ENCODE results near the gene RAD51AP1. TPM values are rescaled to one million over a fixed set of nuclear protein-coding genes. Genes with fewer than 3 reads are reported as not detected.

The RAD51AP1 gene
- total and polyA plus RNA-seq, 2 of the 8 experiments (the other 6 are each of a cell fraction or from before 2014, with no cell fraction given) = 29.7 to 48.3 TPM

DNA sequence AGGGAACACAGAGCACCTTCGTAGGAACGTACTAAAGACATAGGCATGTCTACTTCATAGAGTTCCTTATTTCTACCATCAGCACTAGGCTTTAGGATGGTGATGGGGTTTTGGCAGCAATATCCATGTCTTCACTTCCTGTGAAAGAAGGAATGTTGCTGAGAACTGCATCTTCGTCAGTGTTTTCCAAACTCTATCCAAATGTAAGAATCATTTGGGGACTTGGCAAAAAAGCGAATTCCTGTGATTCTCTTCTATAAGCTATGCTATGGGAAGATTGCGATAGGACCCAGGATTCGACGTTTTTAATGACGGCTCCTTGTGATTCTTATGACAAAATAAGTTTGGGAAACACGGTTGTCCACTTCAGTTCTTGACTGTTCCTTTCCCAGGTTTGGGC is 70.4 kb downstream of the RAD51AP1 start:
- Histone ChIP-seq H3K23ac (ENCODE audit: insufficient read length) (no peak overlapping the region), H3K14ac (ENCODE audit: insufficient read length) (no peak overlapping the region), H4K91ac (replicated peaks; ENCODE audit: insufficient read length, low read length) (no peak overlapping the region), H3K4me3 (ENCODE audit: extremely low read depth in 1 of 4, insufficient read depth in 2 of 4, low read depth in 3 of 4, low read length in 4 of 4) (no peak overlapping the region), H4K5ac (ENCODE audit: insufficient read length, low read depth, low read length) (no peak overlapping the region), H3K36me3 (ENCODE audit: control insufficient read depth in 2 of 4, insufficient read depth in 4 of 4, low read length in 3 of 4) (peaks cover 0 to 8% (median 1%) of the 10 kb centered on the region in 4 experiments; a peak in 2 of 8 replicates), H3K27ac (ENCODE audit: low read depth, low read length) (no peak overlapping the region), H2BK20ac (ENCODE audit: low read length) (no peak overlapping the region), H3K79me1 (ENCODE audit: low read depth, low read length) (no peaks in the 10 kb centered on the region), H3K18ac (ENCODE audit: extremely low read depth, low read length) (no peak overlapping the region), H3K9me3 (ENCODE audit: insufficient read depth in 2 of 2, low read depth in 1 of 2, low read length in 1 of 2) (no peaks in the 10 kb centered on the region), H3K4ac (replicated peaks; ENCODE audit: insufficient read length, low read depth, low read length) (no peak overlapping the region), H2AFZ (ENCODE audit: low read length) (no peak overlapping the region), H2AK5ac (ENCODE audit: low read depth, low read length) (no peak overlapping the region), H3K27me3 (replicated peaks in 1 of 4; ENCODE audit: control insufficient read depth in 3 of 4, extremely low read depth in 1 of 4, insufficient read depth in 3 of 4, low read length in 3 of 4) (no peaks in the 10 kb centered on the region), H3K23me2 (ENCODE audit: low read depth, low read length) (no peaks in the 10 kb centered on the region), H2BK12ac (ENCODE audit: low read depth, low read length) (no peak overlapping the region), H2BK5ac (ENCODE audit: low read depth, low read length) (no peak overlapping the region), H4K8ac (ENCODE audit: extremely low read depth, insufficient read depth, low read length) (no peak overlapping the region), H4K20me1 (replicated peaks in 1 of 2; ENCODE audit: control insufficient read depth in 1 of 2, insufficient read depth in 2 of 2, low read length in 2 of 2) (no peaks in the 10 kb centered on the region), H2BK120ac (replicated peaks; ENCODE audit: low read depth, low read length) (no peak overlapping the region), H2BK15ac (ENCODE audit: low read length) (no peak overlapping the region), H3K9ac (replicated peaks in 1 of 4; ENCODE audit: extremely low read depth in 1 of 4, low read depth in 3 of 4, low read length in 3 of 4) (no peak overlapping the region), H3K79me2 (ENCODE audit: control insufficient read depth in 1 of 2, insufficient read depth in 2 of 2, low read length in 2 of 2) (0 out of 4 replicates have a peak, but pooled peaks cover 0 to 2% of the 10 kb centered on the region in 2 experiments), H3K4me1 (replicated peaks in 1 of 4; ENCODE audit: control insufficient read depth in 3 of 4, insufficient read depth in 4 of 4, low read length in 3 of 4) (no peaks in the 10 kb centered on the region), H3K4me2 (ENCODE audit: insufficient read depth in 1 of 2, low read depth in 2 of 2, low read length in 2 of 2) (no peak overlapping the region), H3K56ac (replicated peaks; ENCODE audit: insufficient read length, low read depth, low read length) (no peak overlapping the region)
- 88% methylated on average over 9 of the region's 9 CpGs; no CpG with 5 or more reads in 1 of the 2 experiments for WGBS, 2 experiments (ENCODE audit: extremely low coverage in 1 of 2, insufficient coverage in 1 of 2, insufficient read length in 1 of 2, insufficient replicate concordance in 2 of 2, low coverage in 1 of 2, low lambda C conversion rate in 2 of 2, missing lambda C conversion rate in 1 of 2)
- FAIRE-seq (no peak), DNase-seq (ENCODE audit: low read depth in 1 of 2, low spot score in 2 of 2) (no peak)
- no peak for TF ChIP-seq HDAC2 (IDR thresholded peaks at IDR 0.05; ENCODE audit: borderline replicate concordance in 1 of 2, low read depth in 2 of 2, low read length in 2 of 2)
- POLR2A ChIA-PET (ENCODE audit: partially characterized antibody) = no interaction called here
- CTCF ChIA-PET (ENCODE audit: partially characterized antibody) = interaction anchor here (1.3 kb wide), 1 partner anchor 46 kb away, joined by 3 read pairs; no protein-coding TSS in a partner anchor

Other genes starting within 250 kb of the RAD51AP1 start
- 26.4 and 27.6 TPM in 2 replicates for gene TIGAR, start 217.7 kb upstream of the RAD51AP1 start, total RNA-seq (2021; fragmentation: NEBNext Ultra II Directional; extraction: Animal tissue kit (Norgen Biotek cat#: 25700))
- 1.8 and 3.8 TPM in 2 replicates for gene TIGAR, start 217.7 kb upstream of the RAD51AP1 start, polyA plus RNA-seq (2011; rRNA removed)
- gene FGF23, start 159.2 kb upstream of the RAD51AP1 start, total RNA-seq (2021; fragmentation: NEBNext Ultra II Directional; extraction: Animal tissue kit (Norgen Biotek cat#: 25700)) = 0.42 and 0.67 TPM in 2 replicates
- 0.35 and 0.53 TPM in 2 replicates for gene FGF23, start 159.2 kb upstream of the RAD51AP1 start, polyA plus RNA-seq (2011; rRNA removed)
- gene FGF6, start 93.1 kb upstream of the RAD51AP1 start, total RNA-seq (2021; fragmentation: NEBNext Ultra II Directional; extraction: Animal tissue kit (Norgen Biotek cat#: 25700)) = not detected in 2 replicates
- not detected in 2 replicates for gene FGF6, start 93.1 kb upstream of the RAD51AP1 start, polyA plus RNA-seq (2011; rRNA removed)
- gene DYRK4, start 23.3 kb downstream of the RAD51AP1 start, total RNA-seq (2021; fragmentation: NEBNext Ultra II Directional; extraction: Animal tissue kit (Norgen Biotek cat#: 25700)) = 9.7 and 10.5 TPM in 2 replicates
- 8.7 and 11.4 TPM in 2 replicates for gene DYRK4, start 23.3 kb downstream of the RAD51AP1 start, polyA plus RNA-seq (2011; rRNA removed)
- gene AKAP3, start 110.2 kb downstream of the RAD51AP1 start, total RNA-seq (2021; fragmentation: NEBNext Ultra II Directional; extraction: Animal tissue kit (Norgen Biotek cat#: 25700)) = 1.0 and 1.3 TPM in 2 replicates
- gene AKAP3, start 110.2 kb downstream of the RAD51AP1 start, polyA plus RNA-seq (2011; rRNA removed) = 0.54 and 0.63 TPM in 2 replicates
- 67.0 and 67.3 TPM in 2 replicates for gene NDUFA9, start 110.2 kb downstream of the RAD51AP1 start, total RNA-seq (2021; fragmentation: NEBNext Ultra II Directional; extraction: Animal tissue kit (Norgen Biotek cat#: 25700))
- 41.1 and 50.2 TPM in 2 replicates for gene NDUFA9, start 110.2 kb downstream of the RAD51AP1 start, polyA plus RNA-seq (2011; rRNA removed)
- gene GALNT8, start 181.5 kb downstream of the RAD51AP1 start, total RNA-seq (2021; fragmentation: NEBNext Ultra II Directional; extraction: Animal tissue kit (Norgen Biotek cat#: 25700)) = 5.4 and 8.3 TPM in 2 replicates
- 3.2 and 4.7 TPM in 2 replicates for gene GALNT8, start 181.5 kb downstream of the RAD51AP1 start, polyA plus RNA-seq (2011; rRNA removed)